RPMI7951 (cell line): ENCODE measurements around the gene RTN4RL2. TPM values are rescaled to one million over a fixed set of nuclear protein-coding genes. Genes with fewer than 3 reads are reported as not detected.

Experiments used
- total RNA-seq: library from RNA; depleted of rRNA; stranded (reverse); fragments of >200 nt; shearing (Covaris generic); gene quantifications from 2 replicates; pipeline ENCODE4 v1.2.3, GENCODE V29; 2014; rRNA removed

RTN4RL2 gene
- total RNA-seq, 1 experiment from 2014 or later, result 0.72 TPM

Other genes starting within 250 kb of the RTN4RL2 start
- gene APLNR, start 223.3 kb upstream of the RTN4RL2 start, total RNA-seq, result not detected in 2 replicates
- 21.9 and 24.8 TPM in 2 replicates for gene TNKS1BP1, start 135.6 kb upstream of the RTN4RL2 start, total RNA-seq
- gene SSRP1, start 124.6 kb upstream of the RTN4RL2 start, total RNA-seq, result 105 and 106 TPM in 2 replicates
- gene P2RX3, start 122.2 kb upstream of the RTN4RL2 start, total RNA-seq, result not detected in 2 replicates
- not detected in 2 replicates for gene PRG3, start 79.4 kb upstream of the RTN4RL2 start, total RNA-seq
- gene PRG2, start 69.9 kb upstream of the RTN4RL2 start, total RNA-seq, result not detected in 2 replicates
- 58.4 and 64.5 TPM in 2 replicates for gene SLC43A3, start 33.4 kb upstream of the RTN4RL2 start, total RNA-seq
- 6.5 and 7.3 TPM in 2 replicates for gene SLC43A1, start 55.2 kb downstream of the RTN4RL2 start, total RNA-seq
- 83.3 and 89.8 TPM in 2 replicates for gene TIMM10, start 70.2 kb downstream of the RTN4RL2 start, total RNA-seq
- gene SMTNL1, start 77.1 kb downstream of the RTN4RL2 start, total RNA-seq, result not detected in 2 replicates
- 57.7 and 62.9 TPM in 2 replicates for gene UBE2L6, start 107.1 kb downstream of the RTN4RL2 start, total RNA-seq
- 0.10 and 0.48 TPM in 2 replicates for gene SERPING1, start 137.2 kb downstream of the RTN4RL2 start, total RNA-seq
- 0.20 and 1.1 TPM in 2 replicates for gene YPEL4, start 189.4 kb downstream of the RTN4RL2 start, total RNA-seq
- gene CLP1, start 197.2 kb downstream of the RTN4RL2 start, total RNA-seq, result 27.2 and 29.0 TPM in 2 replicates
- 21.6 and 22.6 TPM in 2 replicates for gene ZDHHC5, start 207.6 kb downstream of the RTN4RL2 start, total RNA-seq